Hepatocyte (in vitro differentiated cells): ENCODE data around the gene MPHOSPH6. TPM values are rescaled to one million over a fixed set of nuclear protein-coding genes. Genes with fewer than 3 reads are reported as not detected.
"Not testable (repeated sequence)": the region's sequence is repeated elsewhere in the genome, so short reads cannot be mapped to it uniquely, and the experiment has no call there.

Experiments
- DNase-seq: peaks from one replicate; pipeline ENCODE4 v3.0.0-alpha.2; 2016; ENCODE audit warnings: low spot score
- H2AFZ ChIP-seq: fragments of 200-600 bp; sonication (generic); 2 replicates; pipeline ENCODE4 v1.6.0; 2016; ENCODE audit warnings: antibody characterized with exemption, mild to moderate bottlenecking
- H3K27ac ChIP-seq: fragments of 200-600 bp; sonication (generic); 2 replicates; pipeline ENCODE4 v1.5.1; 2016; ENCODE audit warnings: mild to moderate bottlenecking
- H3K27me3 ChIP-seq: fragments of 200-600 bp; sonication (generic); 2 replicates; pipeline ENCODE4 v1.6.1; 2016
- H3K36me3 ChIP-seq: fragments of 200-600 bp; sonication (generic); replicated peaks from 2 replicates; pipeline ENCODE4 v1.5.1; 2016; ENCODE audit warnings: low read depth; ENCODE audit not compliant: insufficient read depth
- H3K4me1 ChIP-seq: fragments of 200-600 bp; sonication (generic); 2 replicates; pipeline ENCODE4 v1.5.1; 2016; ENCODE audit warnings: mild to moderate bottlenecking, moderate library complexity; ENCODE audit not compliant: insufficient read depth
- H3K4me2 ChIP-seq: fragments of 200-600 bp; sonication (generic); 2 replicates; pipeline ENCODE4 v1.6.0; 2016
- H3K4me3 ChIP-seq: fragments of 200-600 bp; sonication (generic); 2 replicates; pipeline ENCODE4 v1.5.1; 2016; ENCODE audit warnings: mild to moderate bottlenecking
- H3K79me2 ChIP-seq: fragments of 200-600 bp; sonication (generic); 2 replicates; pipeline ENCODE4 v1.6.0; 2017; ENCODE audit warnings: mild to moderate bottlenecking
- H3K9me2 ChIP-seq: fragments of 200-600 bp; sonication (generic); replicated peaks from 2 replicates; pipeline ENCODE4 v1.6.0; 2017; ENCODE audit warnings: mild to moderate bottlenecking; ENCODE audit not compliant: insufficient read depth
- H3K9me3 ChIP-seq: fragments of 200-600 bp; sonication (generic); 2 replicates; pipeline ENCODE4 v1.5.1; 2016; ENCODE audit warnings: low read depth, mild to moderate bottlenecking
- H4K20me1 ChIP-seq: fragments of 200-600 bp; sonication (generic); 2 replicates; pipeline ENCODE4 v1.6.0; 2016; ENCODE audit warnings: mild to moderate bottlenecking; ENCODE audit not compliant: insufficient read depth, poor library complexity, severe bottlenecking
- EZH2 ChIP-seq: fragments of 200-600 bp; sonication (generic); IDR thresholded peaks from 2 replicates; pipeline ENCODE4 v1.6.1; 2016; ENCODE audit warnings: antibody characterized with exemption, mild to moderate bottlenecking, borderline replicate concordance
- EZH2phosphoT487 ChIP-seq: fragments of 200-600 bp; sonication (generic); IDR thresholded peaks from one replicate; pipeline ENCODE4 v1.6.1; 2018; ENCODE audit warnings: antibody characterized with exemption, mild to moderate bottlenecking, low read depth, moderate library complexity; ENCODE audit not compliant: unreplicated experiment, severe bottlenecking
- WGBS: methylation state at CpG from one replicate; pipeline ENCODE4 v1.1.6; 2016; ENCODE audit warnings: low lambda C conversion rate; ENCODE audit errors: missing lambda C conversion rate; 5-methylcytosine and 5-hydroxymethylcytosine counted together
- polyA plus RNA-seq: library from polyadenylated mRNA; unstranded; fragments of >200 nt; fragmentation: Nextera tagmentation; extraction: Ambion mirVana; gene quantifications from 2 replicates; pipeline ENCODE4 v1.2.1, GENCODE V29; 2016
- total RNA-seq: library from RNA; depleted of rRNA; stranded (reverse); fragments of >200 nt; gene quantifications from 2 replicates; pipeline ENCODE4 v1.2.3, GENCODE V29; 2014
- TF ChIP-seq, protein P1 (sequence below): fragments of 200-600 bp; sonication (generic); IDR thresholded peaks from 2 replicates; pipeline ENCODE4 v1.5.1; 2016; ENCODE audit warnings: antibody characterized with exemption, mild to moderate bottlenecking; ENCODE audit not compliant: poor library complexity

MPHOSPH6 gene
- total and polyA plus RNA-seq, 2 experiments from 2014 or later, result 38.4 to 47.0 TPM

DNA sequence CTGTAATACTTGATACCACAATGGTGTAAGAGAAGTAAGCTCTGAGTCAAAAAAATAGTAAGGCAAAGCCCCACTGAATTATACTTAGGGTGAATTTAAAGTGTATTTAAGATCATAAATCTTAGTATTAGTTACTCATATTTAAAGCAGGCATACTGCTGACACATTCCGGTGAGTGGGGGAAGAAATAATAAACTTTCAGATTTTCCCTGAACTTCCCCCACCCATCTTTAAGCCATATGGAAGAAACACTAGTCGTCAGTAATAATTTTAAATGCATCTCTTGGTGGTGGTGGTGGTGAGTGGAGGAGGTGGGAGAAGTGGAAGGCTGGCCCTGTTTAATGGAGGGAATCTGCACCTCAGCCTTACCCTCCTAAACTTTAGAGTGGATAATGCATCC lies 20.5 kb downstream of the MPHOSPH6 start:
- H3K4me2 ChIP-seq, result no peak overlapping the region
- WGBS, result 93% methylated on average over 2 of the region's 2 CpGs
- H3K9me3 ChIP-seq, result no peaks in the 10 kb centered on the region
- no peak overlapping the region for H2AFZ ChIP-seq
- H3K27ac ChIP-seq, result no peak overlapping the region
- H3K79me2 ChIP-seq, result peaks cover 23% of the 10 kb centered on the region
- no peaks in the 10 kb centered on the region for H3K9me2 ChIP-seq
- H4K20me1 ChIP-seq, result no peaks in the 10 kb centered on the region
- H3K27me3 ChIP-seq, result no peaks in the 10 kb centered on the region
- H3K4me1 ChIP-seq, result peaks cover 14% of the 10 kb centered on the region
- TF ChIP-seq EZH2 (no peak), EZH2phosphoT487 (no peak)
- TF ChIP-seq, protein P1, sequence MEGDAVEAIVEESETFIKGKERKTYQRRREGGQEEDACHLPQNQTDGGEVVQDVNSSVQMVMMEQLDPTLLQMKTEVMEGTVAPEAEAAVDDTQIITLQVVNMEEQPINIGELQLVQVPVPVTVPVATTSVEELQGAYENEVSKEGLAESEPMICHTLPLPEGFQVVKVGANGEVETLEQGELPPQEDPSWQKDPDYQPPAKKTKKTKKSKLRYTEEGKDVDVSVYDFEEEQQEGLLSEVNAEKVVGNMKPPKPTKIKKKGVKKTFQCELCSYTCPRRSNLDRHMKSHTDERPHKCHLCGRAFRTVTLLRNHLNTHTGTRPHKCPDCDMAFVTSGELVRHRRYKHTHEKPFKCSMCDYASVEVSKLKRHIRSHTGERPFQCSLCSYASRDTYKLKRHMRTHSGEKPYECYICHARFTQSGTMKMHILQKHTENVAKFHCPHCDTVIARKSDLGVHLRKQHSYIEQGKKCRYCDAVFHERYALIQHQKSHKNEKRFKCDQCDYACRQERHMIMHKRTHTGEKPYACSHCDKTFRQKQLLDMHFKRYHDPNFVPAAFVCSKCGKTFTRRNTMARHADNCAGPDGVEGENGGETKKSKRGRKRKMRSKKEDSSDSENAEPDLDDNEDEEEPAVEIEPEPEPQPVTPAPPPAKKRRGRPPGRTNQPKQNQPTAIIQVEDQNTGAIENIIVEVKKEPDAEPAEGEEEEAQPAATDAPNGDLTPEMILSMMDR, result no peak
- H3K4me3 ChIP-seq, result no peak overlapping the region
- no peak for DNase-seq
- no peaks in the 10 kb centered on the region for H3K36me3 ChIP-seq

DNA sequence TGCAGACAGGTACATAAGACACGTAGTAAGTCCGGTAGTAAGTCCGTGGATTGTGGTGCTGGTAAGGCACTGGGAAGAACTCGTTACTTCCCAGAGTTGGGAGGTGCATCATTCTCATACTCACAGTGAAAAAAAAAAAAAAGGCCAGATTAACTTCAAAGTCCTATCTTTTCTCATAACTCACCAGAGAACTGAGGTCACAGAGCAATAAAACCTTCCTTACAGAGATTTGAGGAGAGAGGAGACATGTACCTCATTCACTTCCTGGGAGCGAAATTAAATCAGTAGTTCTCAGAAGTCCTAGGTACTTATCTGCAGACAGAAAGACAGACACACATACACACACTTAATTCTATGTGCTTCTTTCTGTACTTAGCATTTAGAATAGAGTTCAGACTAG lies 22.5 kb downstream of the MPHOSPH6 start:
- Histone ChIP-seq H3K4me3 (no peak overlapping the region), H3K9me3 (no peaks in the 10 kb centered on the region), H3K4me2 (no peak overlapping the region), H3K9me2 (no peaks in the 10 kb centered on the region), H3K27me3 (no peaks in the 10 kb centered on the region), H3K27ac (no peak overlapping the region), H4K20me1 (no peaks in the 10 kb centered on the region), H3K79me2 (peaks cover 11% of the 10 kb centered on the region), H2AFZ (no peak overlapping the region), H3K4me1 (peaks cover 7% of the 10 kb centered on the region), H3K36me3 (no peaks in the 10 kb centered on the region)
- 70% methylated on average over 5 of the region's 5 CpGs for WGBS
- DNase-seq, result peak; percentile 42
- no peak for TF ChIP-seq EZH2
- no peak for TF ChIP-seq EZH2phosphoT487
- TF ChIP-seq, protein P1, result no peak

DNA sequence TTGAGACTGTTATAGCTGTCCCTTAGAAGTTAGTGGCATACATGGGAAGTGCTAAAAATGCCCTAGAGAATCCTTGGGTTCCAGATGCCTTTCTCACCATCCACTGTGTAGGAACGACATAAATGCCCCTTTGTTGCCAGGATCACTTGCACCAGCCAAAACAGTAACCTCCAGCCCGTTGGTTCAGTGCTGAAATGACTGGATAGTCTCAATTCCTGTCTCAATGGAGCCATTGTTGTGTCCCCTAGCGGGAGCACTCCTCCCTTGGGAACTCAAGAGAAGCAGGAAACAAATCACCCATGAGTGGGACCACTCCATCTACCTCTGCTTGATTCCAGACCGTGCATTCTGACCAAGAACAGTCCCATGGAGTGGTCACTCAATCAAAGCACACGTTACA lies 23.1 kb downstream of the MPHOSPH6 start:
- WGBS, result 86% methylated on average over 5 of the region's 5 CpGs
- Histone ChIP-seq H3K4me1 (peaks cover 2% of the 10 kb centered on the region), H3K4me3 (no peak overlapping the region), H2AFZ (no peak overlapping the region), H4K20me1 (no peaks in the 10 kb centered on the region), H3K36me3 (no peaks in the 10 kb centered on the region), H3K9me2 (no peaks in the 10 kb centered on the region), H3K9me3 (no peaks in the 10 kb centered on the region), H3K79me2 (peaks cover 10% of the 10 kb centered on the region), H3K4me2 (no peak overlapping the region), H3K27ac (no peak overlapping the region), H3K27me3 (no peaks in the 10 kb centered on the region)
- TF ChIP-seq EZH2 (no peak), EZH2phosphoT487 (no peak)
- TF ChIP-seq, protein P1, result no peak
- DNase-seq, result no peak

DNA sequence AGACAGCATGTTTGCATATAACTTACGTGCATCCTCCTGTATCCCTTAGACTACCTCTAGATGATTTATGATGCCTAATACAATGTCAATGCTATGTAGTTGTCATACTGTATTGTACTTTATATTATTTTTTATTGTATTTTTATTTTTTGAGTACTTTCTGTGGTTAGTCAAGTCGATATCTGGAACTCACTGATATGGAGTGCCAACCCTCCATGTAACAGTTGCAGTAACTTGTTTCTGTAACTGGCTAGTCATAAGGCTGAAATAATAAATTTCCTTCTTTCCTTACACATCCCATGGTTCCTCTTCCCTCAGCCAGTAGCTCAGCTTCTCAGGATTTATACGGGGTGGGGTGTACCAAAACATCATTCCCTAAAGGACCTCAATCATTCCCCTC lies 23.5 kb downstream of the MPHOSPH6 start:
- Histone ChIP-seq H3K36me3 (no peaks in the 10 kb centered on the region), H3K9me2 (no peaks in the 10 kb centered on the region), H3K27ac (no peak overlapping the region), H3K9me3 (no peaks in the 10 kb centered on the region), H3K4me2 (no peak overlapping the region), H3K4me3 (no peak overlapping the region), H2AFZ (no peak overlapping the region), H3K79me2 (peaks cover 6% of the 10 kb centered on the region), H3K27me3 (no peaks in the 10 kb centered on the region), H4K20me1 (no peaks in the 10 kb centered on the region), H3K4me1 (no peaks in the 10 kb centered on the region)
- TF ChIP-seq EZH2 (no peak), EZH2phosphoT487 (no peak)
- TF ChIP-seq, protein P1, result no peak
- WGBS, result 64% methylated on average over 3 of the region's 3 CpGs
- no peak for DNase-seq

DNA sequence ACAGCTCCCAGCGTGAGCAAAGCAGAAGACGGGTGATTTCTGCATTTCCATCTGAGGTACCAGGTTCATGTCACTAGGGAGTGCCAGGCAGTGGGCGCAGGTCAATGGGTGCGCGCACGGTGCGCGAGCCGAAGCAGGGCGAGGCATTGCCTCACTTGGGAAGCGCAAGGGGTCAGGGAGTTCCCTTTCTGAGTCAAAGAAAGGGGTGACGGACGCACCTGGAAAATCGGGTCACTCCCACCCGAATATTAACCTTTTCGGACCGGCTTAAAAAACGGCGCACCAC lies 30.8 kb downstream of the MPHOSPH6 start:
- H3K9me3 ChIP-seq, H3K27me3 ChIP-seq, H3K79me2 ChIP-seq, DNase-seq, H4K20me1 ChIP-seq, H2AFZ ChIP-seq, H3K36me3 ChIP-seq, H3K4me1 ChIP-seq, H3K27ac ChIP-seq, H3K9me2 ChIP-seq, H3K4me3 ChIP-seq: not testable (repeated sequence)
- H3K4me2 ChIP-seq, result peak overlapping the region; percentile 57
- WGBS, result 36% methylated on average over 10 of the region's 19 CpGs
